GM12892 (cell line): ENCODE data around the gene PEX10. TPM values are rescaled to one million over a fixed set of nuclear protein-coding genes. Genes with fewer than 3 reads are reported as not detected.
"Not testable (repeated sequence)": the region's sequence is repeated elsewhere in the genome, so short reads cannot be mapped to it uniquely, and the experiment has no call there.

Experiments
- DNase-seq: peaks from one replicate; pipeline ENCODE4 v3.0.0; 2011; ENCODE audit not compliant: insufficient read length
- FAIRE-seq: peaks from 2 replicates; lab custom pipeline; 2011; peaks lifted over from hg19 to GRCh38; lab: Jason Lieb, UNC
- POLR2A ChIP-seq: IDR thresholded peaks from 2 replicates; pipeline ENCODE4 v1.6.1; 2011; ENCODE audit warnings: low read depth, low read length, control low read depth
- POLR2AphosphoS5 ChIP-seq: IDR thresholded peaks from 2 replicates; pipeline ENCODE4 v1.6.1; 2011; ENCODE audit warnings: low read depth, low read length, control low read depth
- TAF1 ChIP-seq: IDR thresholded peaks from 2 replicates; pipeline ENCODE4 v1.6.1; 2011; ENCODE audit warnings: low read depth, mild to moderate bottlenecking, control low read depth, low read length, borderline replicate concordance
- polyA plus RNA-seq: library from polyadenylated mRNA; unstranded; fragments of >200 nt; gene quantifications from one replicate; pipeline ENCODE4 v1.2.1, GENCODE V29; 2012; ENCODE audit warnings: missing spikeins, inconsistent platforms; ENCODE audit not compliant: missing spikeins

The PEX10 gene
- 6.1 TPM for polyA plus RNA-seq

DNA sequence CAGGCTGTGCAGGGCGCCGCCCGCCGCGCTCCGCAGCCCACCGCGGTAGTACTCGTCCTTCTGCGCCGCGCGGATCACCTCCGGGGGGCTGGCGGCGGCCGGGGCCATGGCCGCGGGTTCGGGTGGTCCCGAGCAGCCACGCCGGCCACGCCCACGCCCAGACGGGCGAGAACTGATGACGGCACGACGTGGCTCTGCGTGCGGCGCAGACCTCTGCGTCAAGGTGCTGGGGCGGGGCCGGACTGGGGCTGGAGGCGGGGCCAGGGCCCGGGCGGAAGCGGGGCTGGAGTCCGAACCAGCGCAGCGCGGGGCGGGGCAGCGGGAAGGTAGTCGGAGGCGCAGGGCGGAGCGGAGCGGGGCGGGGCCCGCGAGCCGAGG is at the start of gene PEX10:
Gene PEX10 (minus strand): TSS at position 170 of the 378 bp plus-strand sequence. CDS start 62 bp downstream, at position 108.
- DNase-seq, result peak; percentile 96
- FAIRE-seq, result peak; percentile 99
- TF ChIP-seq POLR2A (no peak), TAF1 (no peak), POLR2AphosphoS5 (no peak)

DNA sequence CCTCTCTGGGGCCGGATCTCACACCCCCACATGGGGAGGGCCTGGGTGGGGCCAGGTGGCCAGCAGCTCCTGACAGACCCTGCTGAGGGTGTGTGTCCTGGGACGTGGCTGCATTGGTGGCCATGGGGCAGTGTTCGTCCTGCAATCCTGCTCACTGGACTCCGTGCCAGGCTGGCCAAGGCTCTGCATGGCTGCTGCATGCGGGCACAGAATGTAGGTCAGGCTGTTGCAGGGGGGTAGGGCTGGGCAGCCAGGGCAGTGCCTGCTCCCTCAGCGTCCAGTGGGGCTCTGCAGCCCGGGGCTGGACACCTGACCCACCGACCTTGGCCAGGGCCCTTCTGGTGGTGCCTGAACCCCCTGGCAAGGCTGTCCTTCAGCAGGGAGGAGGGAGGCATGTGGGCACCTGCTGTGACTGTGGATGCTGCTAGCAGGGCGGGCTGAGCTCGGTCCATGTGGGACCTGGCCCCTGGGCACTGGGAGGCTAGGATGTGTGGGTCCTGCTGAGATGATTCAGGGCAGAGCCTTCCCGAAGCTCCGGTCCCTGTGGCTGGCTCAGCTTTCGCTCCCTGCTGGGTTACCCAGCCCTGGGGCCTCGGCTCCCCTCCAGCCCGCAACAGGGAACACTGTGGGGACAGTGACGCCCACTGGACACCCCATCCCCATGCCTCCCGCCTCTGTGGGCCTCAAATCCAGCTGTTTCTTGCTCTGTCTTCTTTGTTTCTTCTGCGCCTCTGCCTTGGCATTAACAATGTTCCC is 48.8 kb upstream of the PEX10 start:
- TF ChIP-seq POLR2A (no peak), POLR2AphosphoS5 (no peak), TAF1 (no peak)
- no peak for DNase-seq
- no peak for FAIRE-seq

DNA sequence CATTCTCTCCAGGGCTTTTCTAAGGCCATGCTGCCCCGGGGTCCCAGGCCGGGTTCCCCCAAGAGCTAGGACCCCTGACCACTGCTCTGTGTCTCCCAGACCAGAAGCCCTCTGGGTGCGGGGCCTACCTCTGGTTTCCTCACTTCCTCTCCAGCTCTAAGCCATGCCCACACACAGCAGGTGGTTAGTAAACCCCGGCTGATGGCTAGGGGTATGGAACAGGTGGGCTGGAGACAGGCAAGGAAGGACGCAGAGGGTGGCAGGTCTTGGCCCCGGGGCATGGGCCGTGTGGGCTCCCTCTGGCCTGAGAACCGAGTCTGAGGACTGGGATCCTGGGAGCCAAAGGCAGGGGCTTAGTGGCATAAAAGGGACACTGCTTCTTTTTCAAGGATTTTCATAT is 47.8 kb upstream of the PEX10 start:
- TF ChIP-seq TAF1 (no peak), POLR2A (no peak), POLR2AphosphoS5 (no peak)
- no peak for DNase-seq
- no peak for FAIRE-seq

DNA sequence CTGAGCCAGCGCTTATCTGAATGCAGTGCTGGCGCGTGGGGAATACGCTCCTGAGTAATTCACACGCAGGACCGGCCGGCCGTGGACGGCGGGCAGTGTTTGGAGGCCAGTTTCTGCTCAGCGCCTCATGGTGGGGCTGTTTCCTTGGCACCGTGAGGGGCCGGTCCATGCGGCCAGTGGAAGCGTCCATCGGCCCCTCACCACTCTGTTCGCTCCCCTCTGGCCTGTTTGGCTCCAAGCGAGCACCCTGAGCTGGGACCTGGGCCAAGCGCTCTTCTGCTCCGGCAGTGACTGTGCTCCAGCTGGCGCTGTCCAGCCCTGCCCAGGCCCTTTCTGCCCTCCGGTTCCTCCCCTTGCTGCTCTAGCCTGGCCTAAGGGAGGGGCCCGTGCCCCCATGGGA is 47.4 kb upstream of the PEX10 start:
- no peak for DNase-seq

DNA sequence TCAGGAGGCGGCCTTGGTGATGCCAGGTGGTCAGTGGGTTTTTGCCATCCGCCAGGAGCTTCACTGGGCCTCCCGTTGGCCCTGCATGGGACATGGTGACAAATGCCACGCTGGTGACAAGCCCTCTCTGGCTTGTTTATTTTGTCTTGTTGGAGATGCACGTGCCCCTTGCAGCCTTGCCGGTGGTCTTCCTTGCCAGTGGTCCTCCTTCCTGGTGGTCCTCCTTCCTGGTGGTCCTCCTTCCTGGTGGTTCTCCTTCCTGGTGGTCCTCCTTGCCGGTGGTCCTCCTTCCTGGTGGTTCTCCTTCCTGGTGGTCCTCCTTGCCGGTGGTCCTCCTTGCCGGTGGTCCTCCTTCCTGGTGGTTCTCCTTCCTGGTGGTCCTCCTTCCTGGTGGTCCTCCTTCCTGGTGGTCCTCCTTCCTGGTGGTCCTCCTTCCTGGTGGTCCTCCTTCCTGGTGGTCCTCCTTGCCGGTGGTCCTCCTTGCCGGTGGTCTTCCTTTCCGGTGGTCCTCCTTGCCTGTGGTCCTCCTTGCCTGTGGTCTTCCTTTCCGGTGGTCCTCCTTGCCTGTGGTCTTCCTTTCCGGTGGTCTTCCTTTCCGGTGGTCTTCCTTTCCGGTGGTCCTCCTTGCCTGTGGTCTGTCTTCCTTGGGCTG is 46.9 kb upstream of the PEX10 start:
- DNase-seq, FAIRE-seq: not testable (repeated sequence)

More for the DNA sequence above, 47.4 kb upstream of the PEX10 start:
- no peak for FAIRE-seq
- TF ChIP-seq POLR2A, result no peak
- TF ChIP-seq POLR2AphosphoS5, result no peak

DNA sequence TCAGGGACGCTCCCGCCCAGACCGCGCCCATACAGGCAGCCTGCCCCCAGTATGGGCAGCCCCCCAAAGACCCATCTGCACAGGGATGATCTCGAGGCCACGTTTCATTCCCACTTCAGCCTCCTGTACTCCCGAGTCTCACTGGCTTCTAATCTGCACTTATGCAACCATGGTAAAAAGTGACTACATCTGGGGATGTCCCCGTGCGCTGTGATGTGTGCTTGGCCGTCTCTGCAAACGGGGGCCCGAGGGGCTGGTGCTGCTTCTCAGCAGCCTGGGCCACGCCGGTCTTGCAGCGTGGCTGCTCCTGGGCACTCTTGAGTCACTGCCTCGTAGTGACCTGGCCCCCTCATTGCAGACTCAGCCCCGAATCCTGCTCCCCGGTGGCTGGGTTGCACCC is 46.3 kb upstream of the PEX10 start:
- FAIRE-seq (no peak), DNase-seq (no peak)
- no peak for TF ChIP-seq POLR2AphosphoS5
- no peak for TF ChIP-seq POLR2A
- TF ChIP-seq TAF1, result no peak

DNA sequence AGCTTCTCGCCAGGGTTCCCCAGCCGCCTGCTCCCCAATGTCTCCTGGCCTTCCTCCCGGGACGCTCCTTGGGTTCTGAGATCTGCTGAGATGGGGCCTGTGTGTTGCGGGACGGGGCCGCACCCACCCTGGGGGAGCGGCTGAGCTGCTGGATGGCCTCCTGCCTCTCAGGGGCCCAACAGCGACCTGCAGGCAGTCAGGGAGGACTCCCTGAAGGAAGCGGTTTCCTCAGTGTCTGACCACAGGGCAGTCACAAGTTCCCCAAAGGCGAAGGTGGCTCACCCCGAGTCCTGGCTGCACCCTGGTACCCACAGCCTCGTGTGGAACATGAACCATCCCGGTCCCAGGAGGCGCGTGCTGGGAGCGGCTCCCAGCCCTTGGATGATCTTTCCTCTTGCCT is 45.1 kb upstream of the PEX10 start:
- TF ChIP-seq POLR2AphosphoS5 (no peak), POLR2A (no peak), TAF1 (no peak)
- DNase-seq (no peak), FAIRE-seq (no peak)

DNA sequence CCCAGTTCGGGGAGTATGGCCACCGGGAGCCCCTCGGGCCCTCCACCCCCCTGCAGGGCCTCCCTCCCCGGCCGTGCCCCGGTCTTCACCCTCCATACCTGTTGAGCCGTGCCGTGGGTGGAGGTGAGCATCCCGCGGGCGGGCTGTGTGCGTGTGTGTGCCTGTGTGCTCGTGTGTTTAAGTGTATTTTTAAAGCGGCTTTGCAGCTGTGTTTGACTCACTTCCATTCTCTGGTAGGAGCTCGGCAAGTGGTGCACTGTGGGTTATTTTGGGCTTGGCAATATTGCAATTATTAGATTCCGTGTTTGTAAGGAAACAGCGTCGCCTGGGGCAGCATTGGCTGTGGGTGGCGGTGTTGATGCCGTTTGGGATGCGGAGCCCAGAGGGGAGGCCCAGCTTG is 43.4 kb upstream of the PEX10 start:
- FAIRE-seq, result no peak
- DNase-seq, result no peak
- TF ChIP-seq POLR2A (no peak), TAF1 (no peak), POLR2AphosphoS5 (no peak)

DNA sequence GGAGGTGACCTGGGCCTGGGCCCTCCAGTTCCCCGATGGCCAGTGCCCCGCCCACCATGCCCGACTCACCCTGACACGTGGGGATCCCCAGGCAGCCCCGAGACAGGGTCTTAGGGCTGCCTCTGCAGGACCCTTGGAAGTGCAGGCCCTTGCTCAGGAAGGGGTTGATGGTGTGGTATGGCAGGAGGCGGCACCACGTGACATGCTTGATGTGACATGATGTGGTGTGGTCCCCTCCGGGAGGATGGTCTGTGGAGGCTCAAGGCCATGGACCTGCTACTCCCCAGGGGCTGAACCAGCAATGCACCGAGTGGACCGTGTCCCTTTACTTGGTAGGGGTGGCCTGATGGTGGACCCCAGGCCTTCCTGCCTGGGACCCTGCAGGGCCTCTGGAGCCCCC is 41.9 kb upstream of the PEX10 start:
- DNase-seq, result no peak
- no peak for FAIRE-seq
- TF ChIP-seq POLR2A, result no peak
- TF ChIP-seq POLR2AphosphoS5, result no peak
- TF ChIP-seq TAF1, result no peak

DNA sequence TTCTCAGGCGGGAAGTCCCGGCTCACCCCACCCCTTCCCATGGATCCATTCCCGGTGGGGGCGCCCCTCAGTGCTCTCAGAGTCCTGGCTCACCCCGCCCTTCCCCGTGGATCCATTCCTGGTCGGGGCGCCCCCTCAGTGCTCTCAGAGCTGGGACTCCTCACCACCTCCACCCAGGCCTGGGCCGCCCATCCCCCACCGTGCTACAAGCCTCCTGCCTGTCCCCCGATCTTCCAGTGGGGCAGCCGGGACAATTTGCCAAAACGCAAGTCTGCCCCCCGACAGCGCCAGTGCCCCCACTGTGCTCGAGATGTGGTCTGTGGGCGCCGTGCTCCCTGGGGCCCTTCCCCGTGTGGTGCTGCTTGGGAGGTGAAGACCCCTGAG is 40.6 kb upstream of the PEX10 start:
- TF ChIP-seq POLR2A, result no peak
- TF ChIP-seq TAF1, result no peak
- no peak for TF ChIP-seq POLR2AphosphoS5
- FAIRE-seq (no peak), DNase-seq (no peak)

DNA sequence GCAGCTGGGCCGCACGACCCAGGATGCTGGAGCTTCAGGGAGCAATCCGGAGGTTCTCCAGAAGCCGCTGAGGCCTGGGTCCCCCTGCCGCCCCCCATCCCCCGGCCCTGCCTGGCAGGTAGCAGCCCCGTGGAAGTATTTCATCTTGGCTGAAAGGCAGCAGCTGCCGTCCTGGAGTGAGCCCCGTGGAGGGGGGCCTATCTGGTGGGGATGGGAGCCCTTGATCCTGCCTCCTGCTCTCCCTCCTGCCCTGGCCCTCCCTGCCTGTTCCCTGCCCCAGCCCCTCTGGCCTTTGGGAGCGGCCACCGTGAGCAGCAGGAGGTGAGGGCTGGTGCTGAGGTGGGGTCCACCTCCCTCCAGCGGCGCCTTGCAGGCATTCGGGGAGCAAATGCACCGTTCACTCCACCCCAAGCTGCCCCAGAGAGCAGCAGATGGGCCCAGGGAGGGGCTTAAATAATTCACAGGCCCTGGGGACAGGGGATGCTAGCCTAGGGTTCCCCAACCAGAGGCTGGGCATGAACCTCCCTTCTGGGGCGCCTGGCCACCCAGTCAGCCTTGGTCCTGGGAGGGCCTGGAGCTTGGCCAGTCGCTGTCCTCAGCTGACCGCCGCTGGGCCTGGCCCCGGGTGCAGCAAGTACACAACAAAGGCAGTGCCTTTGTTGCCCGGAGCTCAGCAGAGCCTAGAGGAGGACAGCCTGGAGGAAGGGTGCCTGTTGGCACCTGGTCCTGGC is 40.0 kb upstream of the PEX10 start:
- TF ChIP-seq POLR2A (no peak), POLR2AphosphoS5 (no peak), TAF1 (no peak)
- no peak for DNase-seq
- no peak for FAIRE-seq

DNA sequence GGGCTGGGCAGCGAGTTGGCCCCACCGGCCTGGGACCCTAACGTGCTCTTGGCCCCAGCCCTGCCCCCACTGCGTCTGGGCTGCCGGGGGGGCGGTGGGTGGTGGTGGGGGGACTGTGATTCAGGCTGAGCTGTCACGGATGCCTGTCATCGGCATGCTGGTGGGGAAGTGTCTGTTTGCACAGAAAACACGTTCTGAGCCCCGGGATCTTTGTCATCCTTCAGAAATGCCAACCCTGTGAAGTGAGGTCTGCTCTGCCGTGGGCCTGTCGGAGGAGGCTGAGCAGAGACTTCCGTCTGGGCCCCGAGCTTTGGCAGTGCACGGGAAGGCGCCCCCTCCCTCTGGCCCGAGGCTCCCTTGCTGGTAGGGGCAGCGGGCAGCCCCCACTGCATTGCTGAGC is 39.4 kb upstream of the PEX10 start:
- DNase-seq (no peak), FAIRE-seq (no peak)
- TF ChIP-seq TAF1, result no peak
